HG03066 (cell line): ENCODE data around the gene EPB41L5.
"Not testable (repeated sequence)": the region's sequence is repeated elsewhere in the genome, so short reads cannot be mapped to it uniquely, and the experiment has no call there.

Experiments
- ATAC-seq: cut with Tn5 transposase; IDR thresholded peaks from one replicate; pipeline ENCODE4 v1.9.1; 2021; ENCODE audit warnings: low read depth; ENCODE audit not compliant: unreplicated experiment

EPB41L5 gene

DNA sequence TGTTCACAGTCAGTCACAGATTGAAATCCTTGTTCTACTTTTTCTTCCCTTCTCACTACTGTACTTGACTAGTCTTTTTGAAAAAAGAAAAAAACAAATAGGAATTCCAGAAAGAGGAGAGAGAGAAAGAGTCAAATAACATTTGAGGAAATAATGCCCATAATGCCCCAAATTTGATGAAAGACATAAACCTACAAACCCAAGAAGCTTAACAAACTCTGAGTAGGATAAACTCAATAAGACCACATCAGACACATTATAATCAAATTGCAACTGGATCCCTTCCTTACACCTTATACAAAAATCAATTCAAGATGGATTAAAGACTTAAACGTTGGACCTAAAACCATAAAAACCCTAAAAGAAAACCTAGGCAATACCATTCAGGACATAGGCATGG is 179.4 kb downstream of the EPB41L5 start:
- no peak for ATAC-seq

DNA sequence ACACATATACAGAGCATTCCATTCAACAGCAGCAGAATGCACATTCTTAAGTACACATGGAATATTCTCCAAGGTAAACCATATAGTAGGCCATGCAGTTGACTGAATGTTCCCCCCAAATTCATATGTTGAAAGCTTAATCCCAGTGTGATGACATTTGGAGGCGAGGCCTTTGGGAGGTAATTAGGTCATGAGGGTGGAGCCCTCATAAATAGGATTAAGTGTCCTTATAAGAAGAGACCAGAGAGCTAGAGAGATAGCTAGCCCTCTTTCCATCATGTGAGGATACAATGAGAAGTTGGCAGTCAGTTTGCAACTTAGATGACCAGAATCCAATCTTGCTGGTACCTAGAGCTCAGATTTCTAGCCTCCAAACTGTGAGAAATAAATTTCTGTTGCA is 182.7 kb downstream of the EPB41L5 start:
- no peak for ATAC-seq

DNA sequence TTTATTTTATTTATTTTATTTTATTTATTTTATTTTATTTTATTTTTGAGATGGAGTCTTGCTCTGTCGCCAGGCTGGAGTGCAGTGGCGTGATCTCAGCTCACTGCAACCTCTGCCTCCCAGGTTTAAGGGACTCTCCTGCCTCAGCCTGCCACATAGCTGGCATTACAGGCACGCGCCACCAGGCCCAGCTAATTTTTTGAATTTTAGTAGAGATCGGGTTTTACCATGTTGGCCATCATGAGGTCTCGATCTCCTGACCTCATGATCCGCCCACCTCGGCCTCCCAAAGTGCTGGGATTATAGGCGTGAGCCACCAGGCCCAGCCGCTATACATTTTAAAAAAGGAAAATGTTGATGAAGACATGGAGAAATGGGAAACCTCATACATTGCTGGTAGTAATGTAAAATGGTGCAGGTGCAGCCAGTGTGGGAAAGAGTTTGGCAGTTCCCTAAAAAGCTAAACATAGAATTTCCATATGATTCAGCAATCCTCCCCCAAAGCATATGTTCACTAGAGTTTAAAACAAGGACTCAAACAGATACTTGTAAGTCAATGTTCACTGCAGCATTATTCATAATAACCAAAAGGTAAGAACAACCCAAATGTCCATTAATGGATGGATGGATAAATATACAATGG is 187.1 kb downstream of the EPB41L5 start:
- not testable (repeated sequence) for ATAC-seq

DNA sequence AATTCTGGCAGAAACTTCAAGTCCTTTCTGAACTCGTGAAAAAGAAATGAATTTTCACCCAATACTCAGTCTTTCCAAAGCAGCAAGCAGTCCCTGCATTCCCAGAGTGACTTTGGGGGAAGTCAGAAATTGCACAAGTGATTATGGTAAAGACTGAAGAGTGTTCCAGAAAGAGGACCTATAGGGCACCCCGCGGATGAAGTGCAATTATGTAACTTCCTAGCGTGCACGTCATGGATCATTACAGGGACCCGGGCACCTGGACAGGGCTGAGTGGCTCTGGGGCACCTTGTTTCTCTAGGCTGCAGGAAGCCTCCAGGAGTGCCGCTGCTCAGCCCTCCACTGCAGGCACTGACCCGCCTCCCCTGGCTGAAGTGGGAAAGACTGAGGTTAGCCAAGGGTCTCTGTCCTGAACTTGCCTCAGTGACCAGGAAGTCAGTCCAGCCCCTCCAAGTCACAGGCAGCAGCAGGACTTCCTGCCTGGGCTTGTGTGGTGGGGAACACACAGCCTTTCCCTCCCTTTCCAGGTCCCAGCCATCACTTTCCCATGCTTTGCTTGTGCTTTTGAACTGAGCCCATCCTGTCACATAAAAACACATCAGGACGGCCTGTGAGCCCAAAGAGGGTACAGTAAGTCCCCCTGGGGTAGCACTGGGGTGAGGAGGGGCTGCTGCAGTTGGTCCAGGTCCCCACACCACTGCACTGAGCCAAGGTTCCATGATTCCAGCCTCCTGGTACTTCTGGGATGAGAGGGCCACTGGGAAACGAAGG is 190.6 kb downstream of the EPB41L5 start:
- ATAC-seq = no peak

DNA sequence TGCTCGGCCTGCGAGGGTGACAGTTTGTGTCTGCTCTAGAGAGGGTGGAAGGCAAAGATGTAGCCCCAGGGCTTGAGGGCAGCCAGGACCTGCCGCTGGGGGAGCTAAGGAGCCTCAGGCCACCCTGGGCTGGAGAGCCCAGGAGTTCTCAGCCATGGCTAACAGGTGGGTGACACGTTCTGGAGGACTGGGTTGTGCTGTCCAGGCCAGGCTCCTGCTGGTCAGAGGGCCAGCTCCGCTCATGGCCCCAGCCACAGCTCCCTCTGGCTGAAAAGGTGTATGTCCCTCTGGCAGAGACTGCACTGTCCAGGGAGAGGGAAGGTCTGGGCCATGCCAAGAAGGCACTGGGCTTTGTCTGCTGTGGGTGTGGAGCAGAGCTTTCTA is 191.1 kb downstream of the EPB41L5 start:
- ATAC-seq = no peak

DNA sequence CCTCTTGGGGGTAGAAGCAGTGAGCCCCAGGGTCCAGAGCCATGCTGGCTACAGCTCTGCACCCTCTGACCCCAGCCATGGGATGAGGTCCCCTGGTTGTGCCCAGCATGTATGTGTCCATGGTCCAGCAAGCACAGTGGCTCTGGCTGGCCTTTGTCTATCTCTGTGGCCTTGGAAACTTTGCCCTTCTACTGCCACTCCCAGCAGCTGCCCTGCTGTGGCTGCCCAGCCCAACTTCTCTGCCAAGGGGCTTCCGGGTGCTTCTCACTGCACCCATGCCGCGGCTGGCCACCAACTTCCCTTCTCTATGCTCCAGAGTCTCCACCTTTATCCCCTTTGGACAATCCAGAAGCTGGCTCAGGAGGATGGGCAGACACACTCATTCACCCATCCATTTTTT is 191.5 kb downstream of the EPB41L5 start:
- ATAC-seq = no peak

DNA sequence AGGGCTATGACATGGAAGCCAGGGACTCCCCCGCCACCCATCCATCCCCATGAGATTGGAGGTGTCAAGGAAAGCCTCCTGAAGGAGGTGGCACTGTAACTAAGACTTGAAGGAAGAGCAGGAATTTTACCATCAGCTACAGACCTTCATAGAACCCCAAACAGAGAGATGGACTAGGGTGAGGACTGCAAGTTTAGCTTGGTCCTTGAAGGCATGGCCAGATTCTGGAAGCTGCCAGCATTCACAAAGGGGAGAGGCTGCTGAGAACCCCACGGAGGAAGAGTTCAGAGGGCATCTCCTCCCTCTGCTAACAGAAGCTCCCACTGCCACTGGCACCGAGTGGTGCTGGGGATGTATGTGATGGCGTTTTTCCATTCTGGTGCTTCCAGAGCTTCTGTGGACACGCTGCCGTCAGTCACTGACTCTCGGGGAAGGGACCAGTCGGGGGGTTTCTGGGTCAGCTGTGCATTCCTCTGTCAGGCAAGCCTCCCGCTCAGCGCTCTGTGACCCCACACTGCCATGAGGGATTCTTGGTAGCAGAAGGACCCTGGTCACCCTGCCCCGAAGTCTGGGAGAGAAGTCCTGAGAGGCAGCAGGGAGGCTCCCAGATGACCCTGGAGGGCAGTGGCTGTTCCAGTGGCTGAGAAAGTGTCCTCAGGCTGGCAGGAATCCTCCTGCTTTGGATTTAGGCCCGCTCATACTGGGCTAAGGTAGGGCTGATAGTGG is 192.2 kb downstream of the EPB41L5 start:
- ATAC-seq = no peak

DNA sequence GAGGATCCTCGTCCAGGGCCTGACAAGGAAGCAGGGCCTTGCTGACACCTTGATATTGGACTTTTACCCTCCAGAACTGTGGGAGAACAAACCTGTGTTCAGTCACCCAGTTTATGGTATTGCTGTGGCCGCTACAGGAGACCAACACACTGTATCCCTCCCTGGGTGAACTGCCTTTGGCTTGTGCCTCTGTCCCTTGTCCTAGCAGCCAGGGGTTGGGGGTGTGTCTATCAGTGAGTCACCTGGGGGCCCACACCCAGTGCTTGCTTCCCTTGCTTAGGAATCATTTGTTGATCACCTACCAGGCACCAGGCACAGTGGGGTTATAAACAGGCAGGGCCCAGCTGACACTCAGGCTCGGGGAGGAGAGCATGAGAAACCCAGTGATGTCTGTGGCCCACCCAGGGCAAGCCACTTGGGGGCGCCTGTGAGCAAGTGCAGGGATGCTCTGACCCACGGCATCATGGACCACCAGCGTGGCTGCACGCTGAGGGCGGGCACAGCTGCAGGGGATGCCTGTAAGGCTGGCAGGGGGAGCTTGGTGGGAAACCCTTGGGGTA is 193.2 kb downstream of the EPB41L5 start:
- ATAC-seq = no peak

DNA sequence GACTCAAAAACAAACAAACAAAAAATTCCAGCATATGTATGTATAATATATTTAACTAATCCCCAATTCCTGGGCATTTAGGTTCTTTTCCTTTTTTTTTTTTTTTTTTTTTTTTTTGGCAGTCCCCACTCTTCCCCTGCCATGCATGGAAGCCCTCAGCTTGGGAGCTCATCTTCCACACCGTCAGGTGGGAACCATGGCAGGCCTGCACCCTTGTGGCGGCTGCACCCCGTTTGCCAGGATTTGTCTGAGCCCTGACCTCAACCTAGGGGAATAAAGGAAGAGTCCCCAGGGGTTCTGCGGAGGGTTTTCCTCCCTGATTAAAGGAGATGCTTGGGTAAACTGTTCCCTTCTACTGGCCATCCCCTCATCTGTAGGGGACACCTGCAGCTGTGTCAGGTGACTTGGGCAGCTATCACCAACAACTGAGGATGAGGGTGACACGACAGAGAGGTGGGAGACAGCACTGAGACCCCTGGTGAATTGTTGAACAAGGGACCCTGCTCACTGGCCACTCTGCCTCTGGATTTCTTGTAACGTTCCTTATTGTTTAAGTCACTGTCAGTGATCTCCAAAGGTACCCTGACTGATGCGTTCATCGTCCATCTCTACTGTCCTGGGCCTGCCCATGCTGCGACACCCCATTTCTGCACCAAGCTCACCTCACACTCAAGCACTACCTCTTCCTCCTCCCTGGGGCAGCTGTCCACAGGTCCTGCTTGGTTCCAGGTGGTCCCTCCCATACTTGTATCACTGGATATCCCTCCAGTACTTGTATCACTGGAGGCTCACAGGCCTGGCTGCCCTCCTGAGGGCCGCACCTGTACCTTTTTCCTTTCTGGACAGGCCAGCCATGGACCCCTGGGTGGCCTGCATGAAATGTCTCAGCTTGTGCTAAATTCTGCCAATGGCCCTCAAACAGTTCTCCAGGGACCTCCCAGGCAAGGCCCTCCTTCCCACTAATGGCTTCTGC is 195.8 kb downstream of the EPB41L5 start:
- no peak for ATAC-seq

DNA sequence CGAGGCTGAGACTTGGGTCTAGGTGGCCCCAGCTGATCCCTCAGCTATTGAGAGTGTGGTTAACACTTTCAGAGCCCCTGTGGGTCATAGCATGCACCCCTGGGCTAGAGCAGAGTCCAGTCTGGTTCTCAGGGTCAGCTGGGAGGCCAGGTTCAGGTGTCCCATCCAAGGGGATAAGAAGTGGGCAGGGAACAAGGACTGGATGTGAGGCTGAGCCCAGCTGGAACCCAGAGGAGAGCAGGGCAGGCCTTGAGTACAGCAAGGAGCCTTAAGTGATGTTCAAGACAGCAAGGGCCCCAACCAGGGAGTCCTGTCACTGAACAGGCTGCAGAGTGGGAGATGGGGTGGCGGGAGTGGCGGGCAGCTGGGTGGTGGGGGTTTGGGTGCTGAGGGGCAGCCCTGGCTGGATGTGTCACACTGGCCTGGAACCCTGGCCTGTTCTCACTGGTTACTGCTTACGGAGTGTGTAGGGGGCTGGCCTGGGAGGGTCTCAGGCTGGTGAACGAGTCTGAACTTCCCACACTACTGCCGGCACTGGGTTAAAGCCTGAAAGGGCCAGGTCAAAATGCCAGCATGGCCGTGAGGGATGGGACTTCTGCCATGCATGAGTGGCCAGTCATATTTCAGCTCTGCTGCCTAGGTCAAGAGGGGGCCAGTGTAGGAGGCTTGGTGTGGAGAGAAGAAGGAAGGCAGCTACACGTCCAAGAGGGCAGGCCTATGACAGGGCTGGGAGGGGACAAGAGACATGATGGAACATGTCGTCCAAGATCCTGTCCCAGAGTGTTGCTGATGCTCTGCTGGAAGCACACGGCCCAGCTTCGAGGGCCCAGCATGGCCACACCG is 196.8 kb downstream of the EPB41L5 start:
- ATAC-seq = no peak

DNA sequence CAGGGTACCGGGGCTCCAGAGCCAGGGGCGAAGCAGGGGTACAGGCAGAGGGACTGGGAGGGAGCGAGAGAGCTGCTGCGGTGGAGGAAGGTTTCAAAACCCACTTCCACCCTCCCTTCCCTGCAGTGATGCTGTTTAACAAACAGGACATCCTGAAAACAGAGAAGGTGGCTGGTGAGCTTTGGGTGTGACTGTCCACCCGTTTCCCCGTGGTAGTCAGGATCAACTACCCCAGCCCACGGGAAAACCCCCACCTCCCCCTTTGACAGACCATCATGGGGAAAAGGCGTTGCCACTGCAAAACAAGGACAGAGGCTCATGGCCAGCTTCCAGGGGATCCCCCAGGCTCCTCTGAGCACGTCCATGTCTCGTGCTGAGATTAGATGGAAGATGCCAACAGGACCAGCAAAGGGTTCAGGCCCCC is 197.4 kb downstream of the EPB41L5 start:
- ATAC-seq = no peak

DNA sequence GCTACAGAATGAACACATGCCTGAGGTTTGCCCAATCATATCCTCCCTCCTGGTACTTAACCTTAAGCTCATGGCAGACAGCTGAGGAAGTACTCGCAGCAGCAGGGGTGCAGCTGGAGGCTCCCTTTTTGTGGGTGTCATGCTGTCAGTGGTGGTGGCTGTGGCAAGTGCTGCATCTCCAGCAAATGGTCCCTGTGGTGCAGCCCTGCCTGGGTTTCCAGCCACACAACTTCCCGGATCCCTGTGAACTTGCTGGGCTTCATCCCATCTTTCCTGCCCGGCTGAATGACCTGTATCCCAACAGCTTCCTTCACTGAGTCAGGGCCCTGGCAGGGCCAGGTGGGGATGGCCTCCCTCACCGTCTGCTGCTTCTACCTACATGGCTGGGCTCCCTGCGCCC is 205.3 kb downstream of the EPB41L5 start:
- no peak for ATAC-seq

DNA sequence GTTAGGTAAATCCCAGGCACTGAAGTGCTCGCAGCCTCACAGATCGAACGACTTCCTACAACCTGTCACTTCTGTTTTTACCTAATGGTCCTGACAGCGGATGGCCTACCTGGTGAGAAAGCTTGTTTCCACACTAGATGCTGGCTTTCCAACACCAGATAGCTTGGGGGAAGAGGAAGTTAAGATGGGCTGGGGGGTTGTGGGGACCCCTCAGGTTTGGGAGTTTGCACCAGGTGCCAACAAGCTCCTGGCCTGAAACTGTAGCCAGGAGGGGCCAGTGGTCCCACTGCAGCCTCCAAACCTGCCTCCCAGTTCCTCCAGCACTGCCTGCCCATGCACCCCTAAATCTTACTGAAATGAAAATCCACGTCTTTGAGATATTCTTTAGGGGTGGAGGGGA is 206.4 kb downstream of the EPB41L5 start:
- ATAC-seq = no peak

DNA sequence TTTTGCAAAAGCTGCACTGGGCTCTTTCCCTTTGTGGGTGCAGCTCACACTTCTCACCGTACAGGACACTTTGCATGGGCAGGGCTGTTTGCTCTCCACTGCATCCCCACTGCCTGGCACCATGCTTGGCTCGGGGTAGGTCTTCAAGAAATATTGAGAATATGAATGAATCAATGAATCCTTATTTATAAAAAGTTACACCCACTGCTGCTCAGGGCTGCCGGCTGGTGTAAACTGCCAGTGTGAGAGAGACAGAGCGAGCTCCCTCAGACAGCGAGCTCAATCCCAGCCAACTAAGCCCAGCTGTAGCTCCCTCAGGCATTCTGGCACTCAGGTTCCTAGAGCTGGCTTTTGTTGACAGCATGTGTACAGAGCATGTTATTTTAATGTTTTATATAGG is 206.9 kb downstream of the EPB41L5 start:
- no peak for ATAC-seq

DNA sequence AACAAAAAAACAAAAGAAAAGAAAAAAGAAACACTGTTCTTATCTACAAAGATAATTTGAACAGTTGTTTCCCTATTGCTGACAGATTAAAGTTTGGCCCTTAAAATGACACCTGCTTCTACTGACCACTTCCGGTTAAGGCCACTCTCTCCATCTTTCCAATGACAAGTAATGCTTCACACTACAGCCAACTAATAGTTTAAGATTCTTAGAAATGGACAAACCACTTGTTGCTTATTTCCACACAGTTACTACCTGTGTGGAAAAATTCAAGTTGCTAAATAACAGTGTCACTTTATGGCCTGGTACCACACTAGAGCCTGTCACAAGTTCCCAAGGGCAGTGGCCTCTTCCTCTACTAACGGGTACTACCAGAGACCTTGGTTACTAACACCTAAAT is 207.9 kb downstream of the EPB41L5 start:
- ATAC-seq = no peak

DNA sequence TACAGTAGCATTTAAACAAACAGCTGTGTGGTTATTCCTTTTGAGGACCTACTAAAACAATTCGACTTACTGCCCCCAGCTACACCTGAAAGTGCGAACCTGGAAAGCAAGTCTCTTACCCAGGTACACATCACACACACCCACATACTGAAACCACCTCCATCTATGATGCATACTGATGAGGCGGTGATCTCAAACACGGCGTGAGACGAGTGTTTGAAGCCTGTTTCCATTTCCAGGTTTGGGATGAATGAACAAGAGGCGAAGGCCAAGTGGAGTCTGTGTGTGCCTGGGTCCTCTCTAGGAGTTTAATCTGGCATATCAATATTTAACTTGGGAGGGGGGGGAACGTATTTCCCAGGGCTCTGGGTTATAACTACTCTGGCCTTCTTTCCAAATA is 208.7 kb downstream of the EPB41L5 start:
- ATAC-seq = no peak

DNA sequence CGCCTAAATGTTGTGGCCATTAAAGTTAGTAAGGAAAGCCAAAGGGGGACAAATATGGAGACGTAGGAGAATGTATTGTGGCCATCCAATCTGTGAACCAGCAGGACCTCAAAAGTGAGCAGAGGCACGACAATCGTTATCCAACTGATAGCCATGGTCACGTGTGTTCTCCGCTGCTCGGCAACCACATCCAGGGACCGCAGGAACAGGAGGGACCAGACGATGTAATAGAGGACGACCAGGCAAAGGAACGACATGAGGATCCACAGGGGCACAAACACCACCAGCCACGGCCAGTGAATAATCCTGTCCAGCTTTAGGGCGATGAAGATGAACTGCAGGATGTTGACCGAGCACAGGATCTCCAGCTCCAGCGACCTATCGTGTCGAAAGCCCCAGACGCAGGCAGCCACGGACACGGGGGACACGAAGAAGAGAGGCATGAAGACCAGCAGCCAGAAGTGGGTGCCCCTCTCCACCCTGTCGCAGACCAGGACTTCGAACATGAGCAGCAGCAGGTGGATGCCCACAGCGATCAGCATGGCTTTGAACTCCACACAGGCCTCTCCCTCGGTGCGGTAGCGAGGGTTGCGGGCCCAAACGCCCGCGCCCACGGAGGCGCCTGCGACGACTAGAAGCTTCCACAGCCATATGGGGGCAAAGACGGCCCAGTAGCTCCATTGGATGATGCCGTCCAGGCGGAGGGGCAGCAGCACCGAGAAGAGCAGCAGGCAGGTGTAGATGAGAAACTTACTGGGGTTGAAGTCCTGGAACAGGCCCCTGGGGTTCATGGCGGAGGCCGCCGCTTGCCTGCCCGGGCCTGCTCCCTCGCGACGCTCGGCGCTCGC is 209.5 kb downstream of the EPB41L5 start:
- ATAC-seq = no peak
